ENCODE data around the gene CENPL.
"Not testable (repeated sequence)": the region's sequence is repeated elsewhere in the genome, so short reads cannot be mapped to it uniquely, and the experiment has no call there.

CENPL gene

DNA sequence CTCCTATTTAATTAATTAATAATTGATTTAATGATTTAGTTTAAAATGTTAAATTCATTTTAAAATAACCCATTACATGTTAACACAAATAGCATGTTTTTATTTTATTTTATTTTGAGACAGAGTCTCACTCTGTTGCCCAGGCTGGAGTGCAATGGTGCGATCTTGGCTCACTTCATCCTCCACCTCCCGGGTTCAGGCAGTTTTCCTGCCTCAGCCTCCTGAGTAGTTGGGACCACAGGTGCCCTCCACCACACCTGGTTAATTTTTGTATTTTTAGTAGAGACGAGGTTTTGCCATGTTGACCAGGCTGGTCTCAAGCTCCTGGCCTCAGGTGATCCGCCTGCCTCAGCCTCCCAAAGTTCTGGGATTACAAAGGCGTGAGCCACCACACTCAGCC, 34.9 kb upstream of the CENPL start:
- not testable (repeated sequence) for FAIRE-seq; DNase-seq (ENCODE audit: insufficient read length, low spot score)

DNA sequence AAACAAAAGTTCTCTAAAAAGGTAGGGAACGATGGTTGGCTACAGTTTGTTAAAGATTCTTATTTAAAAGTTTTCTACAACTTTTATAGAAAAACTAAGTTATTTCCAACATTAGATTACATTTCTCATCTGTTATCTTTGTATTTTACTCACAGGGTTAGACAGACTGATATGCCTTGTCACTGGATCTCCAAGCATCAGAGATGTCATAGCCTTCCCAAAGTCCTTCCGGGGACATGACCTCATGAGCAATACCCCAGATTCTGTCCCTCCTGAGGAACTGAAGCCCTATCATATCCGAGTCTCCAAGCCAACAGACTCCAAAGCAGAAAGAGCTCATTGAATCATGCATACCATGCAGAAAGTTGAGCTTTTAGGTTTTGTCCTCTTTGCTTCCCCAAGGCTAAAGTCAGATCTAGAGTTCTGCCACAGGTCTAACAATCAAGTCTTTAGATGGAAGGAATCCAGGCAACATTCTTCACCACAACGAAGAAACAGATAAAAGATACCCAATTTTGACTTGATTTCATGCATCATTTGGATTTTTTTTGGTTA, 32.8 kb upstream of the CENPL start:
- DNase-seq (ENCODE audit: insufficient read length, low spot score) (no peak), FAIRE-seq (no peak)

DNA sequence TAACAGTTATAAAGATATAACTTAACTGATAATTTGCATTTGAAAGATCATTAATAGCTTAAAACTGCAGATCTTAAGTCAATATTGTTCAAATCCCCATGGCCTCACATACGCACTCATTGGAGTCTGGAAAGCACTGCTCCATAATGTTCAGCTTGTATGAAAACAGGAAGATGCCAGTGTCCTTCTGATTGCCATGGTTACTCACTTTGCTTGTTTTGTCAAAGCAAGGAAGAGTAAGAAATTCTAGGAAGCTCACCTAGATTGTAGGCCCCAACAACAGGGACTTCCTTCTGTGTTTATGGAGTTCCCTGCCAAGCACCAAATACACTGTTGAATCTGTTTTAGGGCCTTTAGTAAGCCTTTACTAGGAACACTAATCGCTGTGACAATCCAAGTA, 32.2 kb upstream of the CENPL start:
- FAIRE-seq (no peak), DNase-seq (ENCODE audit: insufficient read length, low spot score) (no peak)

DNA sequence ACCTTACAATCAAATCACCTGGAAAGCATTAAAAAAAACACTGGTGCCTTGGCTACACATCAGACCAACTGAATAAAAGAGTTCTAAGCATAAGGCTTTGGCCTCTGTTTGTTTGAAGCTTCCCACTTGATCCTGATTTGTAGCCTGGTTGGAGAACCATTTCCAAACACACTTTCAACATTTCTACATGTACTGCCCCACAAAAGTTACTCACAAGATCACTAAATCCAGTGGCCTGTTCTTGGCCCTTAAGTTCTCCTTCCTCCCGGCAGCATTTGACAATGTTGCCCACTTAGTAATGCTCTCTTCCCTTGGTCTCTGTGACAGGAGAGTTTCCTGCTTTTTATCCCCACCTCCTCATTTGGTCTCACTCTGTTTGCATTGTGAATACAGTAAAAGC, 31.3 kb upstream of the CENPL start:
- no peak for FAIRE-seq
- no peak for DNase-seq (ENCODE audit: insufficient read length, low spot score)

DNA sequence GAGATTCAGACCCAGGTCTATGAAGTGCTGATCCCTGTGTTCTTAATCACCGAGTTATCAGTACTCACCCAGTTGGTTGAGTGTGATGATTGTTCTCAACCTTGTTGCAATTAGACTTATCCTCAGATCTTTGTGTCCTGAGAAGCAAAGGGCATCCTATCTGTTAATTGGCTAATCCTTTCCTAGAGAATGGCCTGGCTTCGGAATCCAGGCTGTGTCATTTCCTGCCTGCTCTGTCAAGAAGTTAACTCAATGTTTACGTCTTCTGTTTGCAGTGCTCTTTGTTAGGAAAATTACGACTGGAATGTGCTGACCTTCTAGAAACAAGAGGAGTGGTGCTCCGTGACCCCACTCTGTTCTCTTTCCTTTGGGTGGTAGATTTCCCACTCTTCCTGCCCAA, 28.4 kb upstream of the CENPL start:
- no peak for FAIRE-seq
- no peak for DNase-seq (ENCODE audit: insufficient read length, low spot score)

DNA sequence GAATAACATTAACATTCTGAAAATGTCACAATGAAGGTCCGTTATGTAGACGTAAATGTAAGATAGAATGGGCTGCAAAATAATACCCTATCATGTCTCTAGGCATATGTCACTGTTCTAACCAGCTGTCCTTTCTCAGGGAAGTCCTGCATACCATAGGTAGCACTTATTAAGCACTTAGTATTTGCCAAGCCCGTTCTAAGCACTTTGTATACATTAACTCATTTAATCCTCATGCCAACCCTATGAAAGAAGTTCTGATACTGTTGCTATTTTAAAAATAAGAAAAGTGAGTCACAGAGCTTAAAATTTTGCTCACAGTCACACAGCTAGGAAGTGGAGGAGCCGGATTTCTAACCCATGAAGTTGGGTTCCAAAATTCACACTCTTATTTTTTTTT, 27.4 kb upstream of the CENPL start:
- FAIRE-seq (no peak), DNase-seq (ENCODE audit: insufficient read length, low spot score) (no peak)

DNA sequence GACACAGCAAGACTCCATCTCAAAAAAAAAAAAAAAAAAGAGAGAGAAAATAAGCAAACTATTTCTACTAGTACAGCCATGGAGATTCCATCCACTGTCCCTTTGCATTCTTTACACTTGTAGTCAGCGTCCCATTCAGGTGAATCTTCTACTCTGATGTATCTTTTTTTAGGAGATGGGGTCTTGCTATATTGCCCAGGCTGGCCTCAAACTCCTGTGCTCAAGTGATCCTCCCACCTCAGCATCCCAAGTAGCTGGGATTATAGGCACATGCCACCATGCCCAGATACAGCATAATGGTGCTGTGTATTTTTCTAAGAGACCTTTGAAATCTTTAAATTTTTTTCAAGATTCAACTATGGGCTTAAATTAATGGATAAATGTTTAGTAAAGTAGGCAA, 8.1 kb upstream of the CENPL start:
- FAIRE-seq (no peak), DNase-seq (ENCODE audit: insufficient read length, low spot score) (no peak)

DNA sequence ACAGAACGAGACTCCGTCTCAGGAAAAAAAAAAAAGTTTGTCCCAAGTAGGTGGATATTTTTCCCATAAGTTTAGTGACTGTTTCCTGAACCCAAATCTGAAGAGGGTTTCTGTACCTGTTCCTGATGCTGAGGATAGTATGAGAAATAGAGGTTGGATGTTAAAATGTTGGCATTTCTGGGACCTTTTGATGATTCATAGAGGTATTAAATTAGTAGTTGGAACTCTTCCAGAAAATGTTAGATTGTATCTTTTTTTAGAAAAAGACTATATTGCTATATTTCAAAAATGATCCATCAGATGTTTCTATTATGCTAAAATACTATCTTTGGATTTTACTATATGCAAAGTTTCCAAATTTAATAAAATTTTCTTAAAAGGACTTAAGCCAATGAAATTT, 2.9 kb upstream of the CENPL start:
- DNase-seq (ENCODE audit: insufficient read length, low spot score) (no peak), FAIRE-seq (no peak)

DNA sequence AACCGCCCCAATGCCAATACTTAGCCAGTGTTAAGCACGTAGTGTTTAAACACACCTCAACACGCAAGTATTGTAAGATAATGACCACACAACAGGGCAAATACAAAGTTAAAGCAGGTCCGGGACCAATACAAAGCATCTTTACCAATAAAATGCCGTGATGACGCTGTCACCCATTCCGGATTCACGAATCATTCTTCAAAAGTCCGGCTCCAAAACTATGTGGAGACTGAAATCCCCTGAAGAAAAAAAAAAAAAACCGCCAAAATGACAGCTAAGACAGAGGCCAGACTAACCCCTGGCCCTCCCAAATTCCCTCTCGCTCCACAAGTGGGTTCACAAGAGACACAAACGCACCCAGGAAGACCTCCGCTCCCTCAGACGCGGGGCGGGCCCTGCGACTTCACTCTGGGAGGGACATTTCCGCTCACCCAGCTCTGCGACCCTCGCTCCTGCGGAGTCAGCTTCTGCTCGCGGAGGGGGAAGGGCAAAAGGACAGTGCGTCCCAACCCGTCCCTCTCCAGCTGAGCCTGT, 835 bp downstream of the CENPL start:
- no peak for FAIRE-seq
- DNase-seq (ENCODE audit: insufficient read length, low spot score), result no peak

DNA sequence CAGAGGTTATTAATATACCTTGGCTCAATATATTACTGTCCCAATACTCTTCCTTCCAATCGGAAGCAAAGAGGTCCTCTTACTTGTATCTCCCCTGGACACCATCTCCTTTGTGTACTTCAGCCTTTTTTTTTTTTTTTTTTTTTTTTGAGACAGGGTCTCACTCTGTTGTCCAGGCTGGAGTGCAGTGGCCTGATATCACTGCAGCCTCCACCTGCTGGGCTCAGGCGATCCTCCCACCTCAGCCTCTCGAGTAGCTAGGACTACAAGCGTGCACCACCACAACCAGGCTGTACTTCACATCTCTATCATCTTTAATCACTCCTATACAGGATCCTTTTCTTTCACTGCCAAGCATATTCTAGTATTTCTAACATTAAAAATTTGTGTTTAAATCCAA, 3.0 kb downstream of the CENPL start:
- FAIRE-seq (no peak), DNase-seq (ENCODE audit: insufficient read length, low spot score) (no peak)

DNA sequence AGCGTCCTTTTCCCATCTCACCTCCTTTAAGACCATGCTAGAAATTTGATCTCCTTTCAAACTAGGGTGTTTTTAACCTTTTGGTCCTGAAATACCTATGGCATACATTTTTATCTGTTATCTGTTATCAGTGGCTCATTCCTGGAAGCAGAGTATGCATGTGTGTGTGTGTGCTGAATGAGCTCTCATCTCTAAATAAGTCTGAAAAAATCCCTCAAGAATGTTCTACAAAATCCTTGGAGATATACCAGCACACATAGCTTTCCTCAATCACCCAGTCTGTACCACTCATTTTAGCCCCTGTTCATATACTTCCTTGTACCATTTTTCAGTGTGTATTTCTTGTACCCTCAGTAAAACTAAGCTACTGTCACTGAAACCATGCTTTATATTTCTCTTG, 6.2 kb downstream of the CENPL start:
- DNase-seq (ENCODE audit: insufficient read length, low spot score) (no peak), FAIRE-seq (no peak)

DNA sequence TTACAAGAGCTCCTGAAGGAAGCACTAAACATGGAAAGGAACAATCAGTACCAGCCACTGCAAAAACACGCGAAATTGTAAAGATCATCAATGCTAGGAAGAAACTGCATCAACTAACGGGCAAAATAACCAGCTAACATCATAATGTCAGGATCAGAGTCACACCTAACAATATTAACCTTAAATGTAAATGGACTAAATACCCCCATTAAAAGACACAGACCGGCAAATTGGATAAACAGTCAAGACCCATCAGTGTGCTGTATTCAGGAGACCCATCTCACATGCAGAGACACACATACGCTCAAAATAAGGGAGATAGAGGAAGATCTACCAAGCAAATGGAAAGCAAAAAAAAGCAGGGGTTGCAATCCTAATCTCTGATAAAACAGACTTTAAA, 11.0 kb downstream of the CENPL start:
- not testable (repeated sequence) for DNase-seq (ENCODE audit: insufficient read length, low spot score); FAIRE-seq

DNA sequence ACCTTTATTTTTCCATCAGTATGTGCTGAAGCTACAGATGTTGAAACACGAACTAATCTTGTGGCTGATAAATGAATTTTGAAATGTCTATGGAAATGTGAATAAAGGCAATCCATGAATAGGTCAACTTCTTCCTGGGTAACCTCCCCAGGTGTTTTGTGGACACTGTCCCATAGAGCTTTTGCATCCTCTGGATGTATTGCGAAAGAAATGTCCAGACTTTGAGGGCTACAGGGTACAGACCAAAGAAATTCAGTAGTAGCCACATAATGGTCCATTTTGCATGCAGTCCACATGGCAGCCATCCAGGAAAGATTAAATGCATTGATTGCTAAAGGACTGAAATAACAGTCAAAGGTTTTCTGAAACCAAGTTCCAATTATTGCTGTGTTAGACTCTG, 21.7 kb downstream of the CENPL start:
- FAIRE-seq, result no peak
- DNase-seq (ENCODE audit: insufficient read length, low spot score), result no peak

DNA sequence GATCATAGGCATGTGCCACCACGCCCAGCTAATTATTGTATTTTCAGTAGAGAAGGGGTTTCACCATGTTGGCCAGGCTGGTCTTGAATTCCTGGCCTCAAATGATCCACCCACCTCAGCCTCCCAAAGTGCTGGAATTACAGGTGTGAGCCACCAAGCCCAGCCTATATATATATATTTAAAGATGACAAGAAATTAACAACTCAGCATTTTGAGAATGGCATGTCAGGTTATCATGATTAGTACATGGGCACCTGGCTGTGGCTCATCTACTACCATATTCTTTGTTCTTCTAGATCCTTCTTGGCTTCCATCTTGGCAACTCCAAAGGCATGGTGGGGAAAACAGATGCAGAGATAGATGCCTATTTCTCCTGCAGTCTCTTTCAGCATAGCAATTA, 24.7 kb downstream of the CENPL start:
- not testable (repeated sequence) for DNase-seq (ENCODE audit: insufficient read length, low spot score); FAIRE-seq

DNA sequence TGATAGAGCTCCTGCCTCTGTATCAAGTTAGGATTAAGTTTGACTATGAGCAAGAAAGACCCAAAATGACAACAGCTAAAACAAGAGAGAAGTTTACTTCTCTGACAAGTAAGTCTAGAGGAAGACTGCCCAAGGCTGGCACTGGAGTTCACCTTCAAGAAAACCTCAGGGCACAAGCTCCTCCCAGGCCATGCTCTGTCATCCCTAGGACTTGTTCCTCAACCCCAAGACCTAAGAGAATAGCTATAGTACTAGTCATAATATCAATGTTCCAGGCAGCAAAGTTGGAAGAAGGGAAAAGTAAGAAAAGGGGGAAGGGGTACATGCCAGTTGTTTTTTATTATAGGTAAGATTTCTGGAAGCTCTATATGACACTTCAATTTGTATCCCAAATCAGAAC, 26.6 kb downstream of the CENPL start:
- FAIRE-seq, result no peak
- DNase-seq (ENCODE audit: insufficient read length, low spot score), result no peak

DNA sequence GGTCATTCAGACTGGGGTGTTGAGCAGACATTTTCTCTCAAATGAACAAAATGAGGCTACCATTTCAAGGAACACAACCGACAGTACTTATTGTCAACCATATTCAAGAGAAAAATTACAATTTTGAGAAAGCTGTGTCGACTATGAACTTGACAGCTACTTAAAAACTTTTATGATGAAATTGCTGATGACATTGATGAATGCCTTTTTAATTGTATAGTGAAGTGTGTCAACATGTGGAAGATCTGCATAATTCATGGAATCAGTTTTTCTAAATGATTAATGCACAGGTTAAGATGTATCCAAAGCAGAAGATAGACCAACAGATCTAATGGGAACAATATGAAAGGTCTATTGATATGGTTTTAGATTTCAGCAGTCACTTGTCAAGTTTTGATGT, 34.8 kb downstream of the CENPL start:
- no peak for DNase-seq (ENCODE audit: insufficient read length, low spot score)
- FAIRE-seq, result no peak

DNA sequence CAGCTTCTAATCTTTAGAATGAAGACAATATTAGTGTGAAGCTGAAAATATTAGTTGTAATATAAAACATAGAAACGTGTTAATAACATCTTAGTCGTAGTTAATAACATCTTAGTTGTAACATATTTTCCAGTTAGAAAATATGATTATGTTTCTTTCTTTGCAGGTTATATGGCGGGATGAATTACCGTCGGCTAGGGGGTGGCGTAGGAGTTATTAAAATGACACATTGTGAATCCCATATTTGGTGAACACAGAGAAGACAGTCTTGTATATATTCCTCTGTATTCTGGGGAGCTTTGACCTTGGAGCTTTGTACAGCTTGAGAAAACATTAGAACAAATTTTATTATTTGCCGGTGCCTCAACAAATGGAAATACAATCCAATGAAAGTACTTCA, 39.7 kb downstream of the CENPL start:
- FAIRE-seq, result no peak
- no peak for DNase-seq (ENCODE audit: insufficient read length, low spot score)

DNA sequence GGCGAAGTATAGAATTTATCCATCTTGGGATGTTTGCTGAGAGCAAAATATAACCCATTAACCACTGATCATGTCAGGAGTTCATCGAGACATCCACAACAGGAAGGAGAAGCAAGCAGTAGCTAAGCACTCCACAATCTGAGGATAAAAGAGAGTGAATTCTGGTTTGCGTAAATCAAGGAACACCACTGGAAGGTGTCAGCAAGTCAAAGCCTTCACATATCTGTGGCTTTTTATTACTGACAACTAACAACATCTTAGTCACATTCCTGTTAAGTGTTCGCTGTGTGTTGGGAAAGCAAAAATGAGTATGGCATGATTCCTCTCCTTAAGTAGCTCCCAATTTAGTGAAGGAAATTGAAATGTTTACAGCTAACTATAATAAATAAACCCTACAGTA, 44.7 kb downstream of the CENPL start:
- DNase-seq (ENCODE audit: insufficient read length, low spot score), result no peak
- no peak for FAIRE-seq

DNA sequence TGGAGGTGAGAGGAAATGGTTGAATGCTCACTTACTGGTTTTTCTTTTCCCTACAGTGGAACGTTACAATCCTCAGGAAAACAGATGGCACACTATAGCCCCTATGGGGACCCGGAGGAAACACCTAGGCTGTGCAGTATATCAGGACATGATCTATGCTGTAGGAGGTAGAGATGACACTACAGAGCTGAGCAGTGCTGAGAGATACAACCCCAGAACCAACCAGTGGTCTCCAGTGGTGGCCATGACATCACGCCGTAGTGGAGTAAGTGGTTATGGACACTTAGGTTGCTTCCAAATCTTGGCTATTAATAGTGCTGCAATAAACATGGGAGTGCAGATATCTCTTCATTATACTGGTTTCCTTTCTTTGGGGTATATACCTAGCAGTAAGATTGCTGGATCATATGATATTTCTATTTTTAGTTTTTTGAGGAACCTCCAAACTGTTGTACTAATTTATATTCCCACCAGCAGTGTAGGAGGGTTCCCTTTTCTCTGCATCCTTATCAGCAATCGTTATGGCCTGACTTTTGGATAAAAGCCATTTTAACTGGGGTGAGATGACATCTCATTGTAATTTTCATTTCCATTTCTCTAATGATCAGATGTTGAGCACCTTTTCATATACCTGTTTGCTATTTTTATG, 49.0 kb downstream of the CENPL start:
- FAIRE-seq (no peak), DNase-seq (ENCODE audit: insufficient read length, low spot score) (no peak)

DNA sequence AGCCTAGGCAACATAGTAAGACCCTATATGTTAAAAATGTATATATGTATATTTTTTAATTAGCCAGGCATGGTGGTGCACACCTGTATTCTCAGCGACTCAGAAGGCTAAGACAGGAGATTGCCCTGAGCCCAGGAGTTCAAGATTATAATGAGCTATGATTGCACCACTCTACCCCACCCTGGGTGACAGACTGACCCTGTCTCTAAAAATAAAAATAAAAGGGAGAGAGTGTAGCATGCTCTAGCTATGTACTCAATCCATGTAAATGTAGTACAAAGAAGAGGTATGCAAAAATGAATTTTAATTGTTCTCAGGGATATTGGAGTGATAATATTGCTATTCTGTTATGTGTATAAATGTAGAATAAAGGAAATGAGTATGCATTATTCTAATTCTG, 53.1 kb downstream of the CENPL start:
- DNase-seq (ENCODE audit: insufficient read length, low spot score) (no peak), FAIRE-seq (no peak)

DNA sequence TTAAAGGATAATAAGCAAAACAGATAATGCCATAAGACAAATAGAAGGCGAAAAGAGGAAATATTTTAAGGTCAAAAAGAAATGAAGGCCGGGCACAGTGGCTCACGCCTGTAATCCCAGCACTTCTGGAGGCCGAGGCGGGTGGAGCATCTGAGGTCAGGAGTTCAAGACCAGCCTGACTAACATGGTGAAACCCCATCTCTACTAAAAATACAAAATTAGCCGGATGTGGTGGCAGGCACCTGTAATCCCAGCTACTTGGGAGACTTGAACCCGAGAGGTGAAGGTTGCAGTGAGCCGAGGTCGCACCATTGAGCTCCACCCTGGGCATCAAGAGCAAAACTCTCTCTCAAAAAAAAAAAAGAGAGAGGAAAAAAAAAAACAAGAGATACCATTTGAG, 54.4 kb downstream of the CENPL start:
- FAIRE-seq; DNase-seq (ENCODE audit: insufficient read length, low spot score): not testable (repeated sequence)

DNA sequence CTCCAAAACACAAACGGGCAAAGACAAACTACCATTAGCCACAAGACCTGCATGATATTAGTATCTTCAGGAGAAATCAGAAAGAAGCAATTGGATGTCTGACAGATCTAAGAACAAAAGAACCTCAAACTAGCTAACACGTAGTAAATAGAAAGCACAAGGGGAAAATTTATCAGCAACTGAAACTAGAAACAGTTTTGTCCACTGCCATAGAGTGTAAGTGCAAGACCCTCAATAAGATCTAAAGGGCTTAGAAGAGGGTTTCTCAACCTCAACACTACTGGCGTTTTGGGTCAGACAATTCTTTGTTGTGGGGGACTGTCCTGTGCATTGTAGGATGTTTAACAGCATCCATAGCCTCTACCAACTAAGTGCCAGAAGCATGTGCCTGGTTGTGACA, 55.9 kb downstream of the CENPL start:
- no peak for DNase-seq (ENCODE audit: insufficient read length, low spot score)
- FAIRE-seq, result no peak

DNA sequence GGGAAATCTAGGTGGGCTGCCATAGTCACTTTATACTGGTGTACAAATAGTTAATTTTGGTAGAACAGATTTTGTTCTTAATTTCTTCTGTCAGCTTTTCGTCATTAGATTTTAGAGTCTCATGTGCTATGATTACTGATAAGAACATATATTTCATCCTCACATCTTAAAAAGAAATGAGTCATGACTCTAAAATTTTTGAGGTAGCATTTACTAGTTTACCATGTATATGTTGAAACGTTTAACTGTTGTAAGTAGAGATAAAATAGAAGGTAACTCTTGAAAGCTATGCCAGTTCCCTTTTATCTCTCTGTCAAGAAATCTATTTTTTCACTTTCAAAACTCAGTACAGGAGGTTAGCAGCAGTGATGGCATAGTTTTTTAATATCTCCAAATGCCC, 56.5 kb downstream of the CENPL start:
- FAIRE-seq, result no peak
- DNase-seq (ENCODE audit: insufficient read length, low spot score), result no peak
